Iris pigment epithelial cell (primary cell): Measurements from ENCODE around the gene ZFTA.
"Not testable (repeated sequence)": the region's sequence is repeated elsewhere in the genome, so short reads cannot be mapped to it uniquely, and the experiment has no call there.

Experiments
- DNase-seq: peaks from one replicate; pipeline ENCODE4 v3.0.0-alpha.2; 2011; ENCODE audit warnings: low read depth

ZFTA gene

DNA sequence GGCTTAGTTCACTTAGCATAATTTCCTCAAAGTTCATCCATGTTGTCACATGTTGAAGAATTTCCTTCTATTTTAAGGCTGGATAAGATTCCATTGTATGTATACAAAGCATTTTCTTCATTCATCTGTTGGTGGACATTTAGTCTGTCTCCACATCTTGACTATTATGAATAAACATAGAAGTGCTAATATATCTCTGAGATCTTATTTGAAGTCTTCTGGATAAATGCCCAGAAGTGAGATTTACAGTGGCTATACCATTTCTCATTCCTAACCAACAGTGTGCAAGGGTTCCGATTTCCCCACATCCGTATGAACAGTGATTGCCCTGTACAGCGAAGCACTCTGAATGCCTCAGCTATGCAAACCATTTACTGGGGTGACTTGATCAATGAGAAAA lies 6.6 kb upstream of the ZFTA start:
- peak; percentile 46 for DNase-seq

DNA sequence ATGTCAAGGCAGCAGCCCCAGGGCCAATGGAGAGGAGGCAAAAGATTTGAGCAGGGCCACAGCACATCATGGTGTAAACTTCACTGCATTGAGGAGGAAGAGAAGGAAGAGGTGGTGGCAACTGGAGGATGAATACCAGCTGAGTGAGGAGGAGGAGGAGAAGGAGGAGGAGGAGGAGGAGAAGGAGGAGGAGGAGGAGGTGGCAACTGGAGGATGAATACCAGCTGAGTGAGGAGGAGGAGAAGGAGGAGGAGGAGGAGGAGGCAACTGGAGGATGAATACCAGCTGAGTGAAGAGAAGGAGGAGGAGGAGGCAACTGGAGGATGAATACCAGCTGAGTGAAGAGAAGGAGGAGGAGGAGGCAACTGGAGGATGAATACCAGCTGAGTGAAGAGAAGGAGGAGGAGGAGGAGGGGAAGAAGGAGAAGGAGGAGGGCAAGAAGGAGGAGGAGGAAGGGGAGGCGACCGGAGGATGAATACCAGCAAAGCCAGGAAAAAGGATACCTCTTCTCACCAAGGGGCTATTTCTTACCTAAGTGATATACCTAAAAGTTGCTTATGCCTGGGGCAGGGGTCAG lies 3.3 kb upstream of the ZFTA start:
- not testable (repeated sequence) for DNase-seq

DNA sequence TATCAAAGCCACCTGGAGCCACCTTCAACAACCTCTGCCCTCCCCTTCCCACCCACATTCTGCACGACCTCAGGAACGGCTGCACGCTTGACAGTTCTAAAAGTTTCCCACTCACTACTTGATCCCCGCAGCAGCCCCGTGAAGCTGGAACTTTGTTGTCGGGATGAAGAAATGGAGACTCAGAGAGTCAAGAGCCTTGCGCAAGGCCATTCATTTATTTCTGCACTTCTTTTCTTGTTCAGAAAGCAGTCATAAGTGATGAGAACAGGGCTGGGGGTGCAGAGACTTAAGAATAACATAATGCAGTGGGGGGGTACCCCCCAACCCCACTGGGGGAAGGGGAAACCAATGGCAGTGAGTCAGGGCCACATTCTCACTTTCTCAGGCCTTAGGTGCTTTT lies 2.2 kb upstream of the ZFTA start:
- no peak for DNase-seq

DNA sequence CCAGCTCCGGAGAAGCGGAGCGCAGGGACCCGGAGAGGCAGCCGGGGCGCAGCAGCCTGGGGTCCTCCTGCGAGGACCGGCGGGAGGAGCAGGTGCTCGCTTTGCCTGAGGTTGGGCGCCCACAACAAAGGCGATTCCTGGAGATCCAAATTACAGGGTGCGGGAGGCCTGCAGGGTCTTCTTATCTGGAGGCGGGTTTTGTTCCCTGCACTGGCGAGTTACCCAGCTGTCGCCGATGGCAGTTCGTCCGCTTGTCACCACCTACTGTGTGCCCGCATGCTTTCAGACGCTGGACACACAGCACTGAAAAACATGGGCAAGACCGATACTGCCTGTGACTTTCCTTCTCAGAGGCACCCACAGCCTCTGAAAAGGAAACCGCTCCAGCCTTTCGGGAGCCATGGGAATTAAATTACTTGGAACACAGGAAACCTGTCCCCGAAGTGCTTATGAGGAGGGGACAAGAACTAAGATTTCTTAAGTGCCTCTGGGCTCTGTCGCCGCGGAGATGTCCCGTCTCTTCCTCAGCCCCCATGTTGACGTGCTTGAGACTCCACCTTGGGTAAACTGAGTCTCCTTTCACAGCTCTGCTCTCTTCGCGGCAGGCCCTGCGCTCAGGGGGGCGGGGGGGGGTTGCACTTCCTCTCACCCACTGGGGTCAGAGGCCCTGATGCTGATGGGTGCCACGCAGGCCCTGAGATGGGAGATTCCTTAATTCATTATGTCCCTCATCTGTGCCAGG lies 1.3 kb upstream of the ZFTA start:
- DNase-seq: no peak

DNA sequence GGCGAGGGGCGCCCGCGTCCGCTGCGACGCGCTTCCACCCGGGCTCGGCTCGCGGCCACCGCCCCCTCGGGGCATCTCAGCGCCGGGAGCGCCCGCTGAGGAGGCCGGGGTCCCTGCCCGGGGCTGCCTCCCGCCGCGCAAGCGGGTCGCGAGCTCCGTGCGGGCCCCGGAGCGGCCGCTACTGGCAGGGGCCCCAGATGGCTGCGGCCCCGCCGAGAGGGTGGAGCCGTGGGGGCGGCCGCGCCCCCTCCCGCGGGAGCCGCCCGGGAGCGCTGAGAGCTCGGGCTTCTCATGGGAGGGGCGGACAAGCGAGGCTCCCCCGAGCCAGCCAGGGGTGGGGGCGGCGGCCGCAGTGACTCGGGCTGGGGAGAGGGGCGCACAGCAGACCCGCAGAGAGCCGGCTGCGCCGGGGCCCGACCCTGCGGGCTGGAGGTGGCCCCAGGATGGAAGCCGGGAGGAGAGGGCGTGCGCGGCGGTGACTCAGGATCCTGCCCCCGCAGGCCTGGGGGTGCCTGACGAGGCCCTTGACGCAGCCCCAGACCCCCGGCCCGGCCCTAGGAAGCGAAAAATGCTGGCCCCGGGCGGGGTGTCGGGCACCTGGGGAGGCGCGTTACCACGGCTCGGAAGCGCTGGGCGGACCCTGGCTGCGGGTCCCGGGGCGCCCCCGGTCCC lies 603 bp upstream of the ZFTA start:
- DNase-seq: no peak

DNA sequence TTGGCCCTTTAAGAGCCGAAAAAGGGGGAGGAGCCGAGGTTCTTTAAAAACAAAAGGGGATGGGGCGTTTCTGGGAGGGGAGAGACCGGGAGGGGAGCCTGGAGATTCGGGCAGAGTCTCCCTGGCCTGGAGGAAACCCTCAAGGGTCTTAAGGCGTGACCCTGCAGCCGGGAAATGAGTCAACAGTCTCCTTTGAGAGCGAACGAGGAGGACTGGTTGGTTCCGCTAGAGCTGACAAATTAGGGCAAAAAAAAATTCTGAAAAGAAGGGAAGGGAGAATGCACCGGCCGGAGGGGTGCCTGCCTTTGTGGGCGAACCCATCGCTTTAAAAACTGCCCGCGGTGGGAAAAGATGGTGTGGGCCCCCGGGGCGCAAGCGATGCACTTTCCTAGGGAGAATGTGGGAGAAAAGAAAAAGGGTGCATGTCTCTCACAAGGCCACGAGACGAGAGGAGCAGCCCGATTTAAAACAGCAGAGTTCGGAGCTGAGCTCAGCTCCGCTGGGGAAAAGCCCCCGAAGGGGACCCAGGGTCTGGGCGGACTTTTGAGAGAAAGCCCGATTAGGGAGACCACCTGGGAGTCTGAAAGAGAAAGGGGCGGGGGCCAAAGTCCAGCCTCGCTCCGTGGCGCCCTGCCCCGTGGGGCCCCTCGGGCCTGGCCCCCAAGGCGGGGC lies 874 bp downstream of the ZFTA start:
- DNase-seq: peak; percentile 69

DNA sequence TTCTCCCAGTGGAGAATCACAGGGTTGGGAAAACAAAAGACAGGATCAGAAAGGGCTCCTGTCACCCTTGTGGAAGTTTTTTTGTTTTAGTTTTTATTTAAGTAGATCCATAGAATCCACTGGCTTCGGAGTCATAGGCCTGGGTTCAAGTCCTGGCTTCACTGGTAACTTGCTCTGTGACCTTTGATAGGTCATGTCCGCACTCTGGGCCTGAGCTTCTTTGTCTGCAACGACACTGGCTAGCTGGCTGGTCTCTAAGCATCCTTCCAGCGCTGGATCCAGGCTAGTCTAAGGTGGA lies 1.4 kb downstream of the ZFTA start:
- DNase-seq: no peak

DNA sequence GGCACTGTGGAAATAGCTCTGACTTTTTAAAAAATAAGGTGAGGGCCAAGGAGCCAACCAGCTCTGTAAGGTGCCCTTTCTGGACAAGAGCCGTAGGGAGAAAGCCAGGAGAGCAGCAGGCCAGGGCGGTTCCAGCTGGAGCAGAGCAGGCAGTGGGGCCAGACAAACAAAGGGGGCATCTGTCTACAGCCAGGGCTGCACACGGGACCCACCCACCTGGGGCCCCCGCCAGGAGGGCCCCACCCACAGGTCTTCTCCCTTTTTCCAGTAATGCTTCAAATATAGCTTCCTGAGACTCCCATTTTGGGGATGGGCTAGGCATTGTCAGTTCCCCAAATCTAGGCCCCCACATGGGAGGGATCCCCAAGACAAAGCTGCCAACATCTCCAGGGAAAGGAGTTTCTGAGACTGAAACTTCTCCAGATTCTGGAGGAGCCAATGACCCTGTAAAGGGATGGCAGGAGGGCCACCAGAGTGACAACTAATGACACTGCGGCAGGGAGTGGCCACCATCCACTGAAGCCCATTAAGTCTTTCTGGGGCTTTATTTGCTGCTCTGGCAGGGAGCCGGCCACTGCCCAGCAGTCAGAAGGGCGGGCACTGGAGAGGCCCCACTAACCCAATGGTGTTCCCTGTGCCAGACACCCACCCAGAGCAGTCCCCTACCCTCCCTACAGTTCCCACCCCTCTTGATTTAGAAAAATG lies 1.9 kb downstream of the ZFTA start:
- no peak for DNase-seq

DNA sequence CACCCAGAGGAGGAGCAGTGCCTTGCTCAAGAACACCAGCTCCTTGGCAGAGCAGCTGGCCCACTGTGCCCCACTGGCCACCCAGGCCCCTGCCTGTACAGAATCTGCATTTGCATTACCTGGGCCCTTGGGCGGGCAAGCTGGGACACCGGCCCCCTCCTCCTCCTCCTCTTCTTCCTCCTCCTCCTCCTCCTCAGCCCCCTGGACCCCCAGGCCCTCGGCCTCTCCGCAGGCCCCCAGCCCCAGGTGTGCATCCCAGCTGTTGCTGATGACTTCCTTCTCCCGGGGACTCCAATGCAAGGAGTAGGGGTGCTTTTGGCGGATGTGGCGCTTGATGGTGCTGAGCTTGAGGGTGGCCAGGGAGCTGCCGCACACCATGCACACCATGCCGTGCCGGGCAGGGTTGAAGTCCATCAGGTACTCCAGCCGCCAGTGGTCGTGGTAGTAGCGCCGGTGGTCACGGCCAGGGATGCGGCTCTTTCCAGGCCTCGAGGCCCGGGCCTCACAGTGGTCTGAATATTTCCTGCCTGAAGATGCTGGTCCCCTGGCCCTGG lies 2.8 kb downstream of the ZFTA start:
- DNase-seq: no peak

DNA sequence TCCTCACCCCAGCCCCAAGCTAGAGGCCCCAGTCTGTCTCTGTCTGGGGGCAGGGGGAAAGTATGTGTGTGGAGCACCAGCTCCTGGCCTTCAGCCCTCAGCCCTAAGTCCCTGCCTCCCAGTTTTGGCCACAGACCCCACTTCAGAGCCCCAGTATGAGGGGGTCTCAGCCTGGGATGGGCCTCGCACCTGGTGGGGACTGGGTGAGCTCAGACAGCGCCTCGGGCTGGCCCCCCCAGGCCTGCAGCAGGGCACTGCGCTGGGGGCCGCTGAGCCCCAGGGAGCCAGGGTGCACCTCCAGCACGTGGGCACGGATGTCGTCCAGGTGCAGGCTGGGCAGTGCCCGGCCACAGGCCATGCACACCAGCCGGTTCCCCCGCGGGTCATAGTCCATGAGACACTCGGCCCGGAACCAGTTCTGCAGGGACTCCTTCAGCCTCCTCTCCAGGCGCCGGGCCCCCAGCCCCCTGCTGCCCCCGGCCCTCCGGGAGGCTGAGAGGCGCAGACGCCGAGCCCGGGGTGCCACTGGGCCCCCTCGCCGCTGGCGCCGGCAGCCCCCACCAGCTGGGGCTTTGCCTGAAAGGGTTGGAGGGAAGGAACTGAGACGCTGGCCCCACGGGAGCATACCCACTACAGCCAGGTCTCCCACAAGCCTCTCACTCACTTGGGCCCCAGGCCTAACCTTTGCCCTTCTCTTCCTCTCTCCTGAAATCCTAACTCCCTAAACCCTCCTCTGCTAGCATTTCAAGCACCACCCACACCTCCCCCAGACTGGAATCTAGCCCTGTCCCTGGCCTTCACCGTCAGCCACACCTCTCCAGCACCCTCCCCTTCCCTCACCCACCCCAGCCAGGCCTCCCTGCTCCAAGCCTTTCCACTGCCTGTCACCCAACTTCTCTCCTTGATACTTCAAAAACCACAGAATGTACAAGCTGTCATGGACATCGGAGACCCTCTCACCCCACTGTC lies 3.6 kb downstream of the ZFTA start:
- DNase-seq: no peak

DNA sequence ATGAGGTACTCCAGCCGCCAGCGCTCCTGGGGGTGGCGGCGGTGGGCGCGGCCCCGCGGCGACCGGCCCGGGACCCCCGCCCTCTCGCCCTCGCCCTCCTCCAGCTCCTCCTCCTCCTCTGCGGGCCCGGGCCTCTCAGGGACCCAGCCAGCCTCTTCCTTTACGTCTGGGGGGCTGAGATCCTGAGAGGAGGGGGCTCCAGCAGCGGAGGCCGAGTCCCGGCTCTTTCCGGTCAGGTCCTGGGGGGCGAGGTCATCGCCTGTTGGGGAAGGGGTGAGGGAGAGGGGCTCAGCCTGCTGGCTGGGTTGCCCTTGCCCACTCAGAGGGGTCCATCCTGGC lies 4.3 kb downstream of the ZFTA start:
- DNase-seq: no peak

DNA sequence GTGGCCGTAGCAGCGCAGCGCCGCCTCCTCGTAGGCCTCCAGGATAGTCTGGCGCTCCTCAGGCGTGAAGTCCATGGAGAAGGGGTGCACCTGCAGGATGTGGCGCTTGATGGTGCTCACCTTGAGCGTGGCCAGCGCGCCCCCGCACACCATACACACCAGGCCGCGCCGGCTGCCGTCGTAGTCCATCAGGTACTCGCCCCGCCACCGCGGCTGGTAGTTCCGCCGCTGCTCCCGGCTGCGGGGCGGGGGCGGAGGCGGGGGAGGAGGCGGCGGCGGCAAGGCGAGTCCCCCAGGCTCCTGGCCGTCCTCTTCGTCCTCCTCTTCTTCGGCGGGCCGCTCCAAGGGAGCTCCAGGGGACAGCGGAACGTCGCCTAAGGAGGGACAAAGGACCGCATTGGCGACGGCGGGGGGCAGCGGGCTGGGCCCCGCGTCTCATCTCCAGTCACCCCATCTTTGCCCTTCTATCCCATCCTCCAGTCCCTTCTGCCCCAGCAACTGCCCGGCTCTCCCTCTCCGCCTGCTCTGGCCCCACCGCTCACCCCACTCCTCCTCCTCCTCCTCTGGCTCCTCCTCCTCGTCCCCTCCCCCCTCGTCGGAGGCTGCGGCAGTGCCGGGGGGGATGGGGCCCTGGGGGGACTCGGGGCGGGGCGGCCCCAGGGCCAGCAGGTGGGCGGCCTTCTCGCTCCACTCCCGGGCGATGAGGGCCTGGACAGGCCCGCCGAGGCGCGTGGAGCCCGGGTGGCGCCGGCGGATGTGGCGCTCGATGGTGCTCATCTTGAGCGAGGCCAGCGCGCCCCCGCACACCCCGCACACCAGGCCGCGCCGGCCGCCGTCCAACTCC lies 4.9 kb downstream of the ZFTA start:
- DNase-seq: no peak

DNA sequence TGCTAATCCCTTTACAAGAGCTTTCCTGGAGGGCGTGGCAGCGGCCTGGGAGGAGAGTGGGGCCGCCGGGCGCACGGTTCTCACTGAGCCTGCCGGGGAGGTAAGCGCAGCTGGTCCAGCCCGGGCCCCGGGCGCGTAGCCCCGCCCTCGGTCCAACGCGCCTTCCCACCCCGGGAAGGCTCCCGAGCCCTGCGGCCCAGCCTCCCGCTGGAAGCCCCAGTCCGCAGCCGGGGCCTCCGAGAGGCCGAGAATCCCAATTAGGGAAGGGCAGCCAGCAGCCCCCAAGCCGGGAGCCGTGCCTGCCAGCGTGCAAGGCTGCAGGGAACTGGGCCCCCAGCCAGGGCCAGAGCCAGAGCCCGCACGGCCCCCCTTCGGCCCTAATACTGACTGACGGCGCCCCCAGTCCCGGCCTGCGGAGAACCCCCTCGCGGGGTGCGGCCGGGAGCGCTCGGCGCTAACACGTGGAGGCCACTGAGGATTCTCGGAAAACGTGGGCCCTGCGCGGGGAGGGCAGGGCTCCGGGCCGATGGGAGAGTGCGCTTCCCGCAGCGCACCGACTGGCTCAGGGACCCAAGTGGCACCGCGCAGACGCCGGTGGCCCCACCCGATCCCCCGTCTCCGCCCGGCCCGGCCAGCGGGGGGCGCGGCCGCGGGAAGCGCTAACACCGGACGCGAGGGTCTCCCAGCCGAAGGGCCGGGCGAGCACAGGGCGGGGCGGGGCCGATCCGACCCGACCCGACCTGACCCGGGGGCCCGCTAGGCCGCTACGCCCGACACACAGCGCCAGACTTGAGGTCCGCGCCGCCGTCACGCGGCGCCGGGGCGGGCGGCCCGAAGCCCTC lies 5.7 kb downstream of the ZFTA start:
- DNase-seq: no peak

DNA sequence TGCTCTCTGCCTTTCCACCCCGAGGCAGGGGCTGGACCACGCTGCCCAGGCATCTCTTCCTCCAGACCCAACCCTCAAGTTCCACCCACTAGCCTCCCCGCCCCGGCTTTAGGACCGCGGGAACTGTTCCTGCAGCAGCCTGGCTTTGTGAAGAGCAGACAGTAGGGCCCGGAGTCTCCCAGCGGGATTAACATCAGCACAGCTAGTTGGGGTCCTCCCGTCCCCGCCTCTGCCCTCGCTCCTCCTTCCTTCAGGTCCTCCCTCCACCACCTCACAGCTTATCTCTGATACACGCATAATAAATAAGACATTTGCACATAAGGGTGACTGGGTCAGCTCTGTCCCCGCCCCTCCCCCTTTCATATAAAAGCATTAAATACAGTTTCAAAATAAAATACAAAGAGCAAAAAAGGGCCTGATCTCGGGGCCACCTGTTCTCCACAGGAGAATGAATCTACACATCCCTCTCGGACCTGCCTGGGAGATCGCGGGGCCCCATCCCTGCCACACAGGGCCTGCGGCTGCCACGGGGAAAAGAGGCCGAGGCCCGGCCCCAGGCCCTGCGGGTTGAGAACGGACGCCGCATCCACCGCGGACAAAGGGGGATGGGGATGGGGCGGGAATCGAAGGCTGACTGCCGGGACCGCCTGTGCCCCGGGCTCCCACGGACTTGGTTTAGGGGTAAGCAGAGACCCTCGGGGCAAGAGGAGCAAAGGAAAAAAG lies 6.5 kb downstream of the ZFTA start:
- no peak for DNase-seq

DNA sequence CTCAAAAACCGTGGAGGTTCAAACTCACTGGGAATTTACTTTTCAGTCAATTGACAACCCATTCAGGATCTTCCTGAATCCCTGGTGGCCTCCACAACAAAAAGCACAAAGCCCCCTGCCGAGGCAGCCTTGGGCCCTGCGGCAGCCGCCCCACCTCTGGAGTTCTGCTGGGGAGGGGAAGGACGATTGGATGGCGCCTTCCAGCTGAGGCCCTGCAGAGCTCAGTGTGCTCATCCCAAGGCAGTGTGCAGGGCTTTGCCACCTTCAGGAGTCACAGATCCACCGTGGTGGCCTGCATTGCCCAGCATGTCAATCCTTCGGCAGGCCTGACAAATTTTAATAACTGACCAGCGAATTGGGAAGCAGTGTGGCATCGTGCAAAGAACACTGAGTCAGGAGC lies 7.4 kb downstream of the ZFTA start:
- no peak for DNase-seq

DNA sequence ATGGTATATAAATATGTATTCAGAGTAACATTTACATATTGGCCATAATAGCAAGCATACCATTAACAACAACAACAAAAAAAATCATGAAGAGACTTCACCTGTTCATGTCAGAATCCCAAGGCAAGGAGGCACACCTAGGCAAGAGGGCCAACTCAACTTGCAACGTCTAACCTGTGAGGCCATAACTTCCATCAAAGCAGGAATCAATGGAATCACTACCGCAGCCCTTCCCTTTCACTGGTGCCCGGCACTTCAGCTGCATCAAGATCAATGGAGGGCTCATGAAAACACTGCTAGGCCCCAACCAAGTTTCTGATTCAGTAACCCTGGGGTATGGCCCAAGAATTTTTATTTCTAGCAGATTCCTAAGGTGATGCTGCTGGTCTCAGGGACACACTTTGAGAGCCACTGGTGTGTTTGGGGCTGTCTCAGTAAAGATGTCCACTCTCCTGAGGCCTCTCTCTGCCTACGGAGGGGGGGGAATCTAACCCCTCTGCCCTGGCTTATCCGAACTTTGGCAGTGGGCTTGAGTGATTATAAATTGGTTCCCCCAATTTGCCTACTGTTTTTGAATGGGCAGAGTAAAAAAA lies 8.0 kb downstream of the ZFTA start:
- DNase-seq: no peak

DNA sequence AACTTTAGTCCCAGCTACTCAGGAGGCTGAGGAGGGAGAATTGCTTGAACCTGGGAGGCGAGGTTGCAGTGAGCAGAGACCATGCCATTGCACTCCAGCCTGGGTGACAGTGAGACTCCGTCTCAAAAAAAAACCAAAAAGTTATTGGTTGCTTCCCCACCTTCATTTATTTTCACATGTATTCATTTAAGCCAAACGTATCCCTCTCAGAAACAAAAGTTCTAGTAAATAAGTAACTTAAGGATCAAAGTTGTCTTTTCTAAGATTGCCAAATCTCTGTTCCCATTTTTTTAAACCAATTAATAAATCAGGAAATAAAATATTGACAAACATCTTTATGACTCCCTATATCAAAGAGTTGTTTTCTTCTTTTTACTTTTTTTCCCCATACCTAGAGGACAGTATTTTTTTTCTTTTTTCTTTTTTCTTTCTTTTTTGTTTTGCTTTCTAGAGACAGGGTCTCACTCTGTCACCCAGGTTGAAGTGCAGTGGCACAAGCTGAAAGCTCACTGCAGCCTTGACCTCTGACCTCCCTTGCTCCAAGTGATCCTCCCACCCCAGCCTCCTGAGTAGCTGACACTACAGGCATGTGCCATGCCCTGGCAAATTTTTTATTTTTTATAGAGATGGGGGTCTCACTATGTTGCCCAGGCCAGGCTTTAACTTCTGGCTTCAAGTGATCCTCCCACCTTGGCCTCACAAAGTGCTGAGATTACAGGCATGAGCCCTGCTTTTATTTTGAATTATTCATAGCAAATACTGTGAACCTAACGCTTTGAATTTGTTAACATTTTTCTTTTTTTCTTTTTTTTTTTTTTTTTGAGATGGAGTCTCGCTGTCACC lies 11.4 kb downstream of the ZFTA start:
- DNase-seq: no peak
